NCI-H146 treated with DMSO at 0.1 percent for 48 hours (cell line): Measurements from ENCODE around the gene DNASE1L2.

ENCODE experiments used
- DNase-seq: peaks from one replicate; lab custom pipeline; 2025; ENCODE audit not compliant: unreplicated experiment; lab: John Stamatoyannopoulos, UW

DNASE1L2 gene

DNA sequence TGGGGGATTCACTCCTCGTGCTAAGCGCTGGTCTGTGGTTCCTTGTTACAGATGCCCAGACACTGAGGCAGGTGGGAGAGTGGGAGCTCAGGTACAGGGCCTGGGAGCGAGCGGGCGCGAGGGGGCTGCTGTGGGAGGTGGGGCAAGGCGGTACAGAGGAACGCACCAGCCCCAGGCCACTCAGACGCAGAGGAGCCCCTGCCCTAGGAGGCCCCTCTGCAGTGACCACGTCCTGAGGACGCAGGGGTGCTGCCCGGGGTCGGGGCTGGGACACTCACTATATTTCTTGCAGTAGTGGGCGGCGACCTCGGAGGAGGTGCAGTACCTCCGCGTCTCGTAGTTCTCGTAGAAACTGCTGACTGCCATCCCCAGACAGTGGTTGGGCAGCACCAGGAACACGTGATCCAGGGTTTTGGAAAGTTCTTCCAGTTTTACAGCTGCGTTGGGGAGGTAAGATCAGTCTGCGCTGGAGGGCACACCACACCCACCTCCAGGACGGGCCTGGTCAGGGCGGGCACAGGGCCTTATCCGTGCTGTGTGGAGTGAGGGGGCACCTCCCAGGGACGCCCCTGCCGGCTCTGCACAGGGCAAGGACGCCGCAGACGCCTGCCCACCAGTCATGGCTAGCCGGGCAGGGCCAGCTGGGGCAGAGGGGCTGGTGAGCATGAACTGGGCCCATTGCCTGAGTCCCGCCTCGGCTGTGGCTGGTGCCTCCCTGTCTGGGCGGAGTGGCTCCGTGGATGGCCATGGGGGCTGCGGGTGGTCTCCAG lies 47.9 kb downstream of the DNASE1L2 start:
- no peak for DNase-seq

DNA sequence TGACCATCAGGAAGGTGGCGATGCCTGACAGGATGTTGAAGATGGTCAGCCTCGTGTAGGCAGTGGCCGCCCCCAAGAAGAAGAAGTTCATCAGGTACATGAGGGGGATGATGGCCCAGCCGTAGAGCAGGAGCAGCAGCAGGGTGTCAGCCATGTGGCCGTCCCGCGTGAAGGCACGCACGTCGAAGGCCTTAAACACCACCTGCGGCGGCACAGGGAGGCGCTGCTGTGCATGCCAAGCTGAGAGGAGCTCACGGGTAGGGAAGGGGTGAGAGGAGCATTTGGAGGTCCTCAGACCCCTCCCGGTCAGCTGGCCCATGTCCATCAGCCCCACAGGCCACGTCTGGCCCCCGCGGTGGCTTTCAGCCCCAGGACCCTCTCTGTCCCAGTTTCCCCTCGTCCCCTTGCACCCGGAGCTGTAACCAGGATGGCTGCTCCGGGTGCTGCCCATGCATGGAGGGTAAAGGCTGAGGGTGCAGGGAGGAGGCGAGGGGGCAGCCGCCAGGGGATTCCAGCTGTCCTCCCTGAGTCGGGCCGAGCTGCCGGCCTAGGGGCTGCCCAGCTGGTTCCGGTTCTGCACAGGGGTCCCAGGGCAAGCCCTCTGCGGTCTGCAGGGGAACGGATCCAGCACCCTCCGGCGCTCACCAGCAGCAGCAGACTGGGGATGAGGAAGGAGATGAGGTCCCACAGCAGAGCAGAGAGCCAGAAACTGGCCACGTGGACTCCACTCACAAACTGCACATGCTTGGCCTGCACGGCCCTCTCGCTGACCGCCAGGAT lies 48.7 kb downstream of the DNASE1L2 start:
- no peak for DNase-seq

DNA sequence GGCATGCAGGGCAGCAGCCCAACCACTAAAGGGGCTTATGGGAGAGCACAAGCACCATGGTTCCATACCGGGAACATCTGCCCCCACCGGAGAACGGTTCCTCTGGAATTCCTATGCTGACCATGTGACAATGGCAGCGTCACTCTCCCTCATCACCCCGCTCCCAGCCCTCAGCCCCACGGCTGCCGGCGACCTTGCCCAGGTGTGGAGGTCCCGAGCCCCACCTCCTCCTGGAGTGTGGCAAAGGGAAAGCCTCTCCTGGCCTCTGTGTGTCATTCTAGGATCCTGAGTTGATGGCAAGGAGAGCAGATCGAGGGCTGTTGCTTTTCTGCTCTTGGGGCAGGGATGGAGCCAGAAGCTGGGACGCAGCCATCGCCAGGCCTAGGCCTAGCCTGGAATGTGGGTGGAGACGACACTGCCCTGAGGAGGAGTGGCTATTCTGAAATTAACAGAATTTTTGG lies 49.5 kb downstream of the DNASE1L2 start:
- no peak for DNase-seq

DNA sequence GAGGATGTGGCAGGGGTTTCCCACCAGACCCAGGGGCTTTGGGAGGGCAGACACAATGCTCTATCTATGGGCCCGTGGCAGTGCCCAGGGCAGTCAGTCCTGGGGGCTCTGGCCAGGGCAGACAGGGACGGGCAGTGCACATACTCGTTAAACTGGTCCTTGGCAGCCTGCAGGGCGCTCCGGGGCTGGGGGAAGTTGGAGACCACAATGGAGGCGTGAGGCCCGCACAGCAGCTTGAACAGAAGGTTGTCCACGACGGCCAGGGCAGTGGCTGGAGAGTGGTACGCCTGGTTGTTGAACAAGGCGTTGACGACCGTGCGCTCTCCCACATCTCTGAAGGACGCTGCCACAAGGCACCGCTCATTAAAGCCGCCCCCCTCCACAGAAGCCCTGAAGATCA lies 50.3 kb downstream of the DNASE1L2 start:
- DNase-seq: no peak

DNA sequence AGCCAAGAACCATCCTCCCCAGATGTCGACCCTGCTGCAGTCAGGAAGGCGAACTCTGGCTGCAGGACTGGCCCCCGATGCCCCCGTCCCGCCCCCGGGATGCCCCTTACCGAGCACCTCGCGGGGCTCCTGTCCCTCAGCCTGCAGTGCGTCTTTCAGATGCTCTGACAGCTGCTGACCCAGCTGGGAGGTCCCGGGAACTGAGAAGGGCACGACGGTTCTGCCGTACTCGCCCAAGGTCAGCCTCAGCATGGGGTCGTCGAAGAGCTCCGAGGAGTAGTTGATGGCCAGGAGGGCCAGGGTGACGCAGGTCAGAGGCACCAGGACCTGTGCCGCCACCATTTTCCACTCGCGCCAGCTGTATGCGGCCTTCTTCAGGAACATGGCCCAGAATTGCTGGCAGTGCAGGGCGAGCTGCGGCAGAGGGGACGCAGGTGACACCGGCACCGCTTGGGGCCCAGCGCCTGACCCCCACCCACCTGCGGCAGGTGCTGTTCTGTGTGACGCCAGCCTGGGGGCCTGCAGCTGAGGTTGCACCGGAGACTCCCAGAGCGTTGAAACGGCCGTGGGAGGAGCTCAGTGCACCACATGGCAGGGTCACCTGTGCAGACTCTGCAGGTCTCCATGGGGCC lies 51.8 kb downstream of the DNASE1L2 start:
- DNase-seq: no peak
